Adrenal gland (tissue), 5 donors: ENCODE measurements around the gene FRMD3.

Experiments used
- CTCF ChIP-seq, 6 experiments: fragments of 450-650 bp in 4 of 6; fragments of 200-600 bp in 2 of 6; sonication (generic) in 1 of 6; IDR thresholded peaks; 1 replicate in 5 of 6; 2 replicates in 1 of 6; pipeline versions ENCODE4 v1.5.1 to v1.8.0; 2016 to 2021; ENCODE audit warnings: antibody characterized with exemption in 6 of 6, mild to moderate bottlenecking in 2 of 6, moderate library complexity in 1 of 6
- POLR2A ChIP-seq, 2 donors: fragments of 450-650 bp; IDR thresholded peaks; one replicate each; pipeline ENCODE4 v1.6.1; 2017; ENCODE audit warnings: antibody characterized with exemption in 2 of 2, mild to moderate bottlenecking in 2 of 2, moderate library complexity in 1 of 2
- donor health status: DM: no; HTN: no; CAD: no.

GRCh38 chr9:83281306-83282255 is 256.6 kb downstream of the FRMD3 start:
- TF ChIP-seq CTCF (IDR thresholded peaks at IDR 0.05) = no peak
- TF ChIP-seq POLR2A (IDR thresholded peaks at IDR 0.05) = no peak
